GM18502 (cell line): ENCODE data around the gene PLPPR1.

Experiments
- ATAC-seq: cut with Tn5 transposase; IDR thresholded peaks from one replicate; pipeline ENCODE4 v1.9.1; 2021; ENCODE audit warnings: mild to moderate bottlenecking; ENCODE audit not compliant: unreplicated experiment, poor library complexity

PLPPR1 gene

DNA sequence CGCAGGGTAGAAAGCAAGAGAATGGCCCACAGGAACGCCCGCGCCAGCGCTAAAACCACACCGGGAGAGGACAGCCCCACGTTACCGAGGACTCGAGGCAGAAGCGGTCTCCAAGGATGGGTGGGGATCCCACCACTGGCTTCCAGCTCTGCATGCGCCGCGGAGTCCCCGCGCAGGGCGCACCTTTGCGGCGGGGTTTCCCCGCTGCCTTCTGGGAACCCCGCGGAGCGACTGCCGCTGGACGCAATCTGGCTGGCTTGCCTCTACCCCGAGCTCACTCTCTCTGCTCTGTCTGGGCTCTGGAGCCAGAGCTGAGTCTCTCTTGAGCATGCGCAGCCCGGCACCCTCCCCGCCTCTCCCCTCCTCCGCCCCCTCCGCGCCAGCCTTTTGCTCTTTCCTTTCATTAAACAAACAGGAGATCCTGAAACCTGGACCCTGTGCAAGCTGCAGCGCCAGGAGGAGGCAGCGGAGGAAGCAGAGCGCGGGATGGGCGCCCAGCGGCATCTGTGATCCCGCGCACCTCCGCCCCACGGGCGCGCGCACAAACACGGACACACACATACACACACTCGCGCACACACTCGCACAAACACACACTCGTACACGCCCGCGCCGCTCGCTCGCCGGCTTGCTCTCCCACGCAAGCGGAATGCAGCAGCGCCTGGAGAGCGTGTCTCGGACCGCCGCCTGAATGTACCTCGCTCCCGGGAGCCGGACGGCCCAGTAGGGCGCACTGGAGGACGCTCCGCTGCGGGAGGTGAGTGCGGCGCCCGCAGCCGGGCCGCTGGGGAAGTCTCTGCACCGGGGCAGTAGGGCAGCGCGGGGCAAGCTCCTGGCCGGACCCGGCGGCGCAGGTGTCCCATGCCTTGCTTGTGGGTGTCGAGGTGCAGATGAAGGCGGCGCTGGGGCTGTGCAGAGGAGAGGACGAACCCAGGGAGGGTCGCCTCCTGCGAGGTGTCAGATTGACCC, at the start of gene PLPPR1:
PLPPR1 (plus strand) TSS at position 382 of the 969 bp plus-strand sequence.
- ATAC-seq = no peak

- ATAC-seq = no peak
Observed at GRCh38 chr9:100989731-100990130, 38.8 kb upstream of the PLPPR1 start.

- ATAC-seq = no peak
Observed at GRCh38 chr9:100990605-100991381, 37.7 kb upstream of the PLPPR1 start.

DNA sequence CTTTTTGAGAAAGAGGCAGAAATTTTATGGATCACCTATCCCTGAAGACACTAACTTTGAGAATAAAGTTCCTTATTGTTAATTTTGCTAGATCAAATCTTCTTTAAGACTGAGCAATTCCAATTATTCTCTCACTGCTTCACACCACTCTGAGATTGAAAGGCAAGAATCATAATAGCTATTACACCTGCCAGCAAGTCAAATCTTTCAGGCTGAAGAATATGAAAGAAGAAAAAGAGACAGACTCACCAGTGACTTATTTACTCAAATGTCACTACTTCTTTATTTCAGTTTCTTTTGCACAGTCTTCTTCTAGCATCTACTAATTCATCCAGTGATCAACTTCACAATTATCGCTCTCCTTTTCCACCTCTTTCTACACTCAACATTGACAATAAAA, 35.9 kb upstream of the PLPPR1 start:
- ATAC-seq = no peak

- no peak for ATAC-seq
Observed at GRCh38 chr9:100999906-101000544, 28.5 kb upstream of the PLPPR1 start.

DNA sequence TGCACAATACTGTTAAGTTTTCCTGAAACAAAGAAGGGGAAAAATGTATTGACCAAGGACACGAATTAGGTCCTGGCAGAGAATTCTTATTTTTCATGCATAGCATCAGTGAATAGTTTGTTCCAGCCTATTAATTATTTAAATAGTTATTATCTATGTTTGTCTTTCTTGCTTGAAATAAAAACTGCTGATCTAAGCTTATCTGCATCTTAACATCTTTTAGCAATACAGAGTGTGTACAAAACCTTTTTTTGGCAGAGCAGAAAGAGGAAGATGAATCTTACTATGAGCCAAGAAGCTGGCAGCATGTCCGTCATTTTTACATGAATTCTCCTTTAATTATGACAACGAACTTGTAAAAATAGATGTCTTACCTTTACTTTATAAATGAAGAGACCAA, 23.3 kb upstream of the PLPPR1 start:
- ATAC-seq = no peak

DNA sequence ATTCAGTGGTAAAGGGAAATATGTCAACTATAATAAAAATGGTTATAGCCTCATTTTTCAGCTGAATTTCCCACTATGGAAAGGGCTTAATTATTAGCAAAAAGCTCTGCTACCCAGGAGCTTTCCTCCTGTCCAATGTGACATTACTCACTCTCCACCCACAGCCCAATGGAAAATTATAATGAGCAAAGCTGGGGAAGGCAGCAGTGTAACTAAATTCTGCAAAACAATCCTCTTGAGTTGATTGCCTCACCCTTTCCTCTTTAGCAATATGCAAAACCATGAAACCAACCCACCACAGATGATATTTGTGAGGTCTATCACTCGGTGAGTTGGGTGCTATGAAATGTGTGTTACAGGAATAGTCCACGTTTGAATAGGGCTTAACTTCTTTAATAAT, 14.0 kb upstream of the PLPPR1 start:
- ATAC-seq = no peak

DNA sequence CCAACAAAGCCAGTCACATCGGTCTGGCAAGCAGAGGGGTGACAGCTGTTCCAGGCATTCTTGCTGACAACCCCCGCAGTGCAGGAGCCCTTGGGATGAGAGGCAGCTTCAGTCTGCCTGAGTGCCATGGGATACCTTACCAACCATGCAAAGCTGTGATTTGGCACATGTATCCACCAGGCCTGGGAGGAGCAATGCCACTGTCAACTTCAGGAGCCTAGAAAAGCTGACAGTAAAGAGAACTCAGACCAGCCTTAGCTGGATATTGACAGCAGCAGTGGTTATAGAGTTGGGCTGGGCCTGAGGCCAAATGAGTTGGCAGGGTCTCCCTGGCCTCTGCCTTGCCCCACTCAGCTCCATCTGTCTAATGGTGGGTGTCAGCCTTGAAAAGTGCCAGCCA, 10.1 kb upstream of the PLPPR1 start:
- ATAC-seq = no peak

DNA sequence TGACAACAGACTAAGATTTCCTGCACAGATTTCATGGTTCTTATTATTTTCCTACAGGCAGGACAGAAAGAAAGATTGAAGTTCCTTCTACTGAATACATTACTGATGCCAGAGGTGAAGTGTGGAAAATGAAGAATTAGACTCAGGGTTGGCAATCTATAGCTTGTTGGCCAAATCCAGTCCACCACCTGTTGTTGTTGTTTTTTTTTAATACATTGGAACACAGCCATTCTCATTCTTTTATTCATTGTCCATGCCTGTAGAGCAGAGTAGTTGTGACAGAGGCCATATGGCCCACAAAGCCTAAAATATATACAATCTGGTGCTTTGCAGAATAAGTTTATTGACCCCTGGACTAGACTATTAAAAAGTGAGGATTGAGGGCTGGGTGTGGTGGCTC, 5.8 kb upstream of the PLPPR1 start:
- no peak for ATAC-seq

- no peak for ATAC-seq
Observed at GRCh38 chr9:101025940-101026339, 2.6 kb upstream of the PLPPR1 start.

GRCh38 chr9:101026824-101027223, 1.7 kb upstream of the PLPPR1 start:
- ATAC-seq = no peak

DNA sequence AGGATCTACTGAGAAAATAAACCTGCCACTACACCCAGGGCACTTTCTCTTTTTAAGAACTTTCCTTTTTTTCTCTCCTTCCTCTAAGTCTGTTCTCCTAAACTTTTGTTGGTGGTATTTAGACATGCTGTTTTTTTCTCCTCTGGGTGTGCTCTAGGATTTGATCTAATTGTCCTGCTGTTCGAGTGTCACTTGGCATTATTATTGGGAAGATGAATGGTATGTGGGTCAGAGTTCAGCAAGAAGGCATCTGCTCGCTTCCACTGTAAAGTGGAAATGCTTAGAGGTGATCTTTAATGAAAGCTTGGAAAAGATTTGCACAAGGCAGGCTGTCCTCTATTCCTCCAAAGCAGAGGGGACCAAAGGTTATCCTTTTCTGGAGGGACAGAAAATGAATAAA, 1.3 kb upstream of the PLPPR1 start:
- ATAC-seq = no peak

DNA sequence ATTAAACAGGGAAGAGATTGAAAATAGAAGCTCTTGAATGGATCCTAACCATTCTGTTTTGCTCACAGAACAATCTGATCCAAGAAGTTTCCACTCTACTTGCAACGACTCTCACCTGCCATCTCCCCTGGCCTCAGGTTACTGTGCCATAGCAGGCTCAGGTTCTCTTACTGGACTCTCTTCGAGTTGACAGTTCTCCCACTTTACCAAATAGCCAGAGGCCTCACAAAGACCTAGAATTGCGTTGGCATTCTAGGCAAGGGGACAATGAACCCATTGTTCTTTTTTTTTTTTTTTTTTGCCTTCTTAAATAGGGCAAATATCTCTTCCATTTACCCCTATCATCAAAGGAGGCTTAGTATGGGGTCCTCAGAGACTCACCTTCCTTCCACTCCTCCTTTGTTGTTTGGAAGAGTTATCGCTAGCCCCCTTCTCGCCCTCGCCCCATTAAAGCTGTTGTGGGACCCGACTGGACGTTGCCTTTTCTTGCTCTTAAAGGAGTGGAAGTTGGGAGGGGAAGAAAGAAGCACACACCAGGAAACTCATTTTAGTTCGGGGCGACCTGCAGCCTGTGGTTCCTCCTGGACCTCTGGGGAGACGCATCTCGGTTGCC, 688 bp upstream of the PLPPR1 start:
- no peak for ATAC-seq

DNA sequence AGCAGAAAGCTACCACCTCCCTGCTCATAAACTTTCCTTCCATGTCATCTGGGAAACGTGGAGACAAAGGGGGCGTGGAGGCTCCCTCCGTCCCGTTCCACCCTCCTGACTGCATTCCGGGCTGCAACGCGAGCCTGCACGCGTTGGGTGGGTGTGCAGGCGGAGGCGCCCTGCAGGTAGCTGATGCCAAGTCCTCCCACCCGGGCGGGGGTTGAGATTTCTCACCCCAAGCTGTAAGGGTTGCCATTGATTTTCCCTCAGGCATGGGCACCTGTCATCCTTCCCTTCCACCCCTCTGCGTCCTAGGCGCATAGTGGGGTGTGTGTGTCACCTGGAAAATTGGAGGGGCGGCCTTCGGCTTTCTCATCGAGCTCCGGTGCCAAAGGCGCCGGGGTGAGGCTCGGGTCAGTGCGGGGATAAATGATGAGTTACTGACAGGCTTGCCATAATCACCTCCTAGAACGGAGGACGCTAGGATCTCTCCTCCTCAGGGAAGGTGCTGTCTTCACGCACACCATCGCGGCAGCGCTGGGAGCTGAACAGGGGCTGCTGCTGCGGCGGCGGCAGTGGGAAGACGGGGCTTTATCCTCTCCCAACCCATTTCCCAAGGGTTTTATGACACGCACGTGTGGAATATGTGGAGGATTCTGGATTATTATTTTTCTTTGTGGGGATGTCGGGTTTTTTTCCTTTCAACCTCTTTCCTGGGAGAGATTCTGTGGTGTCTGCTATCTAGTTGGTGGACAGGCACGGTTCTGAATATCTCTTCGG, 973 bp downstream of the PLPPR1 start:
- ATAC-seq = no peak

DNA sequence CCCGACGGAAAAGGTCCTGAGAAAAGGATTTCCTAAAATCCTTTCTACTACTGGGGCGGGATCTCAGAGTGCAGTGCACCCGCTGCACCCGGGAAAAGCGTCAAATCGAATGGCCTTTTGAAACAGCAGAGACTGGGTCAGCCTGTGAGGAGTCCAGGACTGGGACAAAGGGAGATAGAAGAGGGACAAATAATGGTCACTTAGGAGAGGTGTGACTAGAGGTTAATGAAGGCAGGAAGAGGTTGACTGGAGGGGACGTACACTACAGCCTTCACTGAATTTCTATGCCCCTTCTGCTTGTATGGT, 1.5 kb downstream of the PLPPR1 start:
- ATAC-seq = no peak

GRCh38 chr9:101032426-101032825, 3.9 kb downstream of the PLPPR1 start:
- no peak for ATAC-seq

DNA sequence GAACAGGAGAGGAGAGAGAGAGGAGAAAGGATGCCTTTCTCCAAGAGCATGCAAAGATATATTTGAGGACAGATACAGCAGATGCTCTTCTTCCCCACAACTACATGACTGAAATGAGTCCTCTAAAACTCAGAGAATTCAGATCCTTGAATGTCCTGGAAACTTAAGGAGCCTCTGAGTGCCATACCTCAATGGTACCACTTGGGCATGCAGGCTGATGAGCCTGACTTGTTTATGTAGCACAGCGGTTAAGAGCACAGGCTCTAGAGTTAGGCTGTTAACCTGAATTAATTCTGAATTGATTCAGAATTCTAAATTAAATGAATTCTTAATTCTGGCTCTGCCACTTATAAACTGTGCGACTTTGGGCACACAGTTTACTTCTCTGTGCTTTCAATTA, 5.7 kb downstream of the PLPPR1 start:
- ATAC-seq = no peak

DNA sequence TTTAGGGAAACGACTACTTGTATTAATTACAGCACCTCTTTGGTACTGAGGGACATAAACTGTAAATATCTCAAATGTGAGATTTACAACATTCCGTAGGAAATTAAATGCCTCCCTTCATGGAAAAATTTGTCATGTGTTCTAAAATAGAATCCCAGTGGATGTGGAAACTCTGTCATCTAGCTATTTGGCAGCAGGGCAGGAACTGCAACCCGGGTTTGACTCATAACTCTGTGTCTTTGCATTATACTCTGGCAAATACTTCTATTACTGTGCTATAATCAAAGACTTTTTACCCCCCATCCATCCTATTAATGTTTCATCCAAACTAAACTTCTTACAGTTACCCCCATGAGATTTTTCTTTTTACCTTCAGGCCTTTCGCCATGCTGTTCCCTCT, 6.6 kb downstream of the PLPPR1 start:
- no peak for ATAC-seq

- no peak for ATAC-seq
Observed at GRCh38 chr9:101037430-101037829, 8.9 kb downstream of the PLPPR1 start.

- ATAC-seq = no peak
Observed at GRCh38 chr9:101038488-101038887, 10.0 kb downstream of the PLPPR1 start.
